Right ventricle myocardium inferior (tissue), 1 donor: Measurements from ENCODE around the gene LTA4H. TPM values are rescaled to one million over a fixed set of nuclear protein-coding genes. Genes with fewer than 3 reads are reported as not detected.

Source experiments
- ATAC-seq: fragments of 200-7000 bp; cut with Tn5 transposase; one replicate; pipeline ENCODE4 v1.9.1; 2020; ENCODE audit warnings: mild to moderate bottlenecking, moderate library complexity
- DNase-seq: peaks from one replicate; pipeline ENCODE4 v3.0.0; 2021; ENCODE audit errors: missing footprints
- intact Hi-C: fragments of 100-400 bp; cut with DNase I; formaldehyde crosslinking; loops from one replicate; pipeline ENCODE4 v1.11.0; 2022
- total RNA-seq: library from RNA; stranded (reverse); fragmentation: NEBNext Ultra II Directional; extraction: Animal tissue kit (Norgen Biotek cat#: 25700); gene quantifications from one replicate; pipeline ENCODE4 v1.2.1, GENCODE V29; 2021
- donor health status: DM: no; HTN: yes; CAD: no; lungs with severe emphysema.

The LTA4H gene
- total RNA-seq, 1 donor from 2014 or later, result 35.6 TPM

- intact Hi-C loops, result loop anchor here (1.0 to 5.0 kb wide), 4 partner anchors 70 to 454 kb away; partner anchors contain the start of gene CDK17
- ATAC-seq (peak; percentile 82), DNase-seq (no peak)
Measured at GRCh38 chr12:96061864-96062453, 26.6 kb upstream of the LTA4H start.

GRCh38 chr12:96061323-96061722, 25.9 kb upstream of the LTA4H start:
- DNase-seq (no peak), ATAC-seq (no peak)
- intact Hi-C loops, result loop anchor here (5.0 kb wide), 2 partner anchors 71 to 341 kb away; partner anchors contain the start of gene CDK17

DNA sequence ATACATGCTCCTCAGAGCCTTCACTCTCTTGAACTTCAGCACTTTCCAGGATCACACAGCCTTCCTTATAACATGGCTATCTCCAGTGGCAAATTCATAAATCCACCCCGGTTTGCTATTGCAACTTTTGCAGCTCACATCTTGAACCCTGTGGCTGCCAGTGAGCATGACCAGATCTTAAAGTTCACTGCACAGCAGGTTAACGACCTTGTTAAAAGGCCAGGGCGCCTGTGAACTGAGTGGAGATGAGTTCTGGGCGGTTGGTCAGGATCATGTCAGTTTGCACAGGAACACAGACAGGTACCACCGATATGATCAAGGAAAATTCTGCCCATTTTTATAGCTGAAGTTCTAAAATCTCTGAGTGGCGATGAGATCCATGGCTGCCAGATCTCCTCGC, 24.7 kb upstream of the LTA4H start:
- intact Hi-C loops, result loop anchor here (5.0 kb wide), 2 partner anchors 72 to 342 kb away; partner anchors contain the start of gene CDK17
- ATAC-seq (no peak), DNase-seq (no peak)

DNA sequence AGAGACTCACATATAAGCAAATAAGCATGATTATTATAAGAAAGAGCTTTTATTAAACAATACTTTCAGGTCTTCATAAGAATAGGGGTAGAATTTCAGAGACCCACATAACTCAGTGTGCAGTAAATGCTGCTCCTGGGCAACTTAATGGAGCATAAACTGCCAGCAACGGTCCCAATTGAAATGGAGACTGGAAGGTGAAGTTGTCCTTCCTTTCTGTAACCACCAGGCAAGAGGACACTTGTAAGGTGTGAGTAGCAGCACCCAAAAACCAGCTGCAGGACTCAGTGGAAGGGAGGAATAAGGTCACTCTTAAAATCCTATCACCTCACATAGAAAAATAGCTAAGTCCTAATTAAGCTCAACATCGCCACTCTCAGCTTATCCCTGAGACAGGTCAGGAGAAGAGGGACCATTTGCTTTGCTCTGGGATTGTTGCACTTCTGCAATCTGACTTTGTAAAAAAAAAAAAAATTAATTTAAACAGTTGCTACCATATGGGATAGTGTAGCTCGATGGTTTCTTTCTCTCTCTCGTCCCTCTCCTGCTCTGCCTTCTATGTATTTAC, 22.7 kb upstream of the LTA4H start:
- intact Hi-C loops, result no loop called here
- DNase-seq (no peak), ATAC-seq (no peak)

DNA sequence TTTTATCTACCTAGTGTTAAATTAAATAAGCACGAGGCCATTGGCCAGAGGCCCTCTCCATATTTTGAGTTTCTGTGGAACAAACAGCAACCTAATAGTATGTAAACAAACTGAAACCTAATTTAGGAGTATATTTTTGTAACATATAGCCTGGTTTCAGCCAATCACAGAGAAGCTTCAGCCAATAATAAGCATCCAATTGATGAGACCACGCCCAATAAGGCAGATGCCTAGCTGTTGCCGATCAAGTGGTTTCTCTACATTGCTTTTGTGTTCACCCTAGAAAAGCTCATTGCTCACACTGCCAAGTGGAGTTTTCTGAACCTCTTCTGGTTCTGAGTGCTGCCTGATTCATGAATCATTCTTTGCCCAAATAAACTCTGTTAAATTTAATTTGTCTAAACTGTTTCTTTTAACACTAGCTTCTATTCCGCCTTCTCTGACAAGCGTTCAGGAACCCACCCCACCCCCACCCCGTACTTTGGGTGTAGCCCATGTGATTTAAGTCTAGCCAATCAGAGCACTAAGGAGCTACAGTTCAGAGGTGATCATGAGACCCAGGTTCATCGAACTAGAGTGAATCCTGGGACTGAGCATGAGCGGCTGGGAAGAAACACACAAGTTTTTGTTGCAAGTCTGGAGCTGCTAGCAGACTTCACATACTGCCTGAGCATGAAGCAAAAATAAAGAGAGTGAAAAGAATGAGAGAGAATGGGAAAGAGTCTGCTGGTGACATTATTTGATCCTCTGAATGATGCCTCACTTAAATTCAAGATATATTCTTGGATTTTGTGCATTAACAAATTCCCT, 21.5 kb upstream of the LTA4H start:
- DNase-seq, result no peak
- ATAC-seq, result no peak
- intact Hi-C loops, result no loop called here

DNA sequence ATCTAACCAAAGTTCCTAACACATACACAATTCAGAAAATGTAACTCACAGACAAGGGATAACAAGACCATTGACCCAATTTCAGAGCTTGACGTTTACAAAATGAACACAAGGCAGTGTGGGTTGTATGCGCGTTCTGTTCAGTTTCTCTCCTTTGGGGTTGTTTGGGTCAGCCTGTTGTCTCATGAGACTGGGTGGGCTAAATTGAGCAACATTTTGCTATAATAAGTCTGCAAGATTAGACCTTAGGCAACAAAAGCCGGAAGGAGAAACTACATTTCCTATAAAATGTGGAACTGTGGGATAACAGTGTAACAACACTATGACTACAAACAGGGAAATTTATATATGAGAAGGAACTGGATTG, 18.8 kb upstream of the LTA4H start:
- peak; percentile 62 for ATAC-seq
- intact Hi-C loops, result no loop called here

GRCh38 chr12:96053476-96054243, 18.3 kb upstream of the LTA4H start:
- intact Hi-C loops, result no loop called here
- DNase-seq (no peak), ATAC-seq (peak; percentile 44)

More for the DNA sequence above, 18.8 kb upstream of the LTA4H start:
- DNase-seq, result no peak

DNA sequence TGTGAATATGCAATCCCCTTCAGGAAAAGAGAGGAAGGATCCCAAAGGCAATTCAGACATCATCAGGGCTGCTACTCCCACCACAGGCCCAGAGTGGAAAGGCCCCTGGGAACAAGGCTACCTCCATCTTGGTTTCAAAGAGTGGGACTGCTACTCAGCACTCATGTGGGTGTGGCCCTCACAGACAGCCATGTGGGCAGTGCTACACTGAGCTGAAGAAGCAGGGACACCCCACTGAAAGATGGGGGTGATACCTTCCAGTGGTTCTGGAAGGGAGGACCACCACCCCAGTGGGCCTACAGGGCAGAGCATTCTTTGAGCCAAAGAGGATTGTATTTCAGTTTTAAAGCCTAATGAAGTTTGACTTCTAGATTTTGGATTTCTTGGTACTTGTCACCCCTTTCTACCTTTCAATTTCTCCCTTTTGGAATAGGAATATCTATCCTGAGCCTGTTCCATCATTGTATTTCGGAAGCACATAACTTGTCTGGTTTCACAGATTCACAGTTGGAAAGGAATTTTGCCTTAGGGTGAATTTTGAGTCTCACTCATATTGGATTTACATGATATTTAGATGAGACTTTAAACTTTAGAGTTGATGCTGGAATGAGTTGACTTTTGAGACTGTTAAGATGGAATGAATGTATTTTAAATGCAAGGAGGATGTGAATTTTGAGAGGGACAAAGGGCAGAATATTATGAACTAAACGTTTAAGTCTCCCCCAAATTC, 16.5 kb upstream of the LTA4H start:
- no peak for ATAC-seq
- DNase-seq, result no peak
- intact Hi-C loops, result no loop called here

DNA sequence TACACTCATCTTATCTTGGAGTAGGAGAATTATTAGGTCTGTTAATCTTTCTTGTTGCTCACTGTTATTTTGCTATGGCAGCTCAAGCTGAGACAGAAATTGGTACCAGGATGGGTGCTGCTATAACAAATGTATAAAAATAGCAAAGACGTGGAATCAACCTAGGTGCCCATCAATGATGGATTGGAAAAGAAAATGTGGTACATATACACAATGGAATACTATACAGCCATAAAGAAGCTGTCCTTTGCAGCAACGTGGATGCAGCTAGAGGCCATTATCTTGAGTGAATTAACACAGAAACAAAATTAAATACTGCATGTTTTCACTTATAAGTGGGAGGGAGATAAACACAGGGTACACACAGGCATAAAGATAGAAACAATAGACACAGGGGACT, 14.8 kb upstream of the LTA4H start:
- ATAC-seq (no peak), DNase-seq (no peak)
- intact Hi-C loops, result no loop called here

DNA sequence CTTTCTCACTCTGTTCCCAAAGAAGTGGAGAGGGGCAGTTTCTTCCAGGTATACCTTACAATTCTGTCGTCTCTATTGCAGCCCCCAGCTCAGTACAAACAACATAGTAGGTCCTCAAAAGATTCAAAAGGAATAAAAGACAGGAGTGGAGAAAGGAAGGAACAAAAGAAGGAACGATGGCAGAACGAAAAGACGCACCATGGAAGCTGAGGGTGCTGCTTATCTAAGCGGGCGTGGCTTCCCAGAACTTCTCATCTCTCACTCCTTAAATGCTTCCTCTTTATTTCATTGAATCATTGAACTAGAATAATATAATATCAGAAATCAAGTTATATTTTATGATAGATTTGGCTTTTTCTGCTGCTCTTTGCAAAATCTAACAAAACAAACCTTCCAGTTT, 13.7 kb upstream of the LTA4H start:
- intact Hi-C loops, result no loop called here

DNA sequence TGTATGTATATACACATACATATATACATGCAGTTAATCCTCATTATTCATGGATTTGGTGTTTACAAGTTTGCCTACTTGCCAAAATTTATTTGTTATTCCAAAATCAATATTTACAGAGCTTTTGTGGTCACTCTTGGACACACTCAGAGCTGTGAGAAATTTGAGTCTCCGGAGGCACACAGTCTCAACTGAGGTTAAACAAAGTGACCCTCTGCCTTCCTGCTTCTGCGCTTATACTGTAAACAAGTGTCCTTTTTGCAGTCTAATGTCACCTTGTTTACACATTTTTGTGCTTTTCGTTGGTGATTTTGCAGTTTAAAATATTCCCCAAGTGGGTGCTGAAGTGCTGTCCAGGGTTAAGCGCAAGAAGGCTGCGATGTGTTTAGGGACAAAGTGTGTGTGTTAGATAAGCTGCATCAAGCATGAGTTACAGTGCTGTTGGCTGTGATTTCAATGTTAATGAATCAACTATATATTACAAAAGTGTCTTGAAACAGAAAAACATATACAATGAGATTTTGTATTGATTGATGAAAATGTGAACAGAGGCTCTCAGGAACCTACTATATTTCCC, 13.1 kb upstream of the LTA4H start:
- ATAC-seq (no peak), DNase-seq (no peak)
- intact Hi-C loops, result no loop called here

More for the DNA sequence above, 13.7 kb upstream of the LTA4H start:
- no peak for DNase-seq
- ATAC-seq, result no peak

DNA sequence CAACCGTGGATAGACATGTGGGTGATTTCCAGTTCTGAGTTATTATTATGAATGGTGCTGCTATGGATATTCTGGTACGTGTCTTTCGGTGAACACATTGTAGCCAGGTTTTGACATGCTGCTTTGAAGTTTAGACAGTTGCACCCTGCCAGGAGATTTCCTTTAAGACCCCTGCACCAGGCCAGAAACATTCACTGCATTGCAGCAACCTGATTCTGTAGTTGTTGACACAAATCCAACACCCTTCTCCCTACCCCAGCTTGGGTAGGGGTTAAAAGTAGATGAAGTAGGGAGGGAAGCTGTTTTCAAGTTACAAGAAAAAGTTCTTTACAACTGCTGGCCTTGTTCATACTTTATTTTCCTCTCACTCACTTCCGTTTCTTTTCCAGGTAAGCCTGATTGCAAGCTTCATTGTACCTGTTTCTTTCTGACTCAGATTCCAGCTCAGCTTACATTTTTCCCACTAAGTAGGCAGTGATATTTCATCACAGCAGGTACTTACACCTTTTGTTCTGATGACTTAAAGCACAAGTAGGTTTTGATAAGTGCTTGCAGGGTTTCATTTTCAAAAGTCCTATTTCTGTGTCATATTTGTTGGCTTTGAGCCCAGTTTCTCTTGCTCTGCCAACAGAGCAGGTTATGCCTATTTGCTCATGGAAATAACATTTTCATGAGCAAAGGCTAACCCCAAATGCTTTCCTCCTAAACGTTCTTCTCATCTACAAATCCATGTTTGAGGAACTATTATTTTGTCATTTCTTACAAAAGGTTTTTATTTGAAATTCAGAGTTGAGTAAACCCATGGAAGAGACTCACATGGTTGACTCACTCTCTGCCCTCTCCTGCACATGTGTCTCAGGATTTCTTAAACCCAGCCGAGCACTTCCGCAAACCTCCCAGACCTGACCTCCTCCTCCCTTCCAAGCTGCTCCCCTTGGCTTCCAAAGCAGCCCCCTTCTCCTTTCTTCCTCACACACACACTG, 12.1 kb upstream of the LTA4H start:
- intact Hi-C loops, result no loop called here
- peak; percentile 48 for ATAC-seq
- DNase-seq, result no peak

DNA sequence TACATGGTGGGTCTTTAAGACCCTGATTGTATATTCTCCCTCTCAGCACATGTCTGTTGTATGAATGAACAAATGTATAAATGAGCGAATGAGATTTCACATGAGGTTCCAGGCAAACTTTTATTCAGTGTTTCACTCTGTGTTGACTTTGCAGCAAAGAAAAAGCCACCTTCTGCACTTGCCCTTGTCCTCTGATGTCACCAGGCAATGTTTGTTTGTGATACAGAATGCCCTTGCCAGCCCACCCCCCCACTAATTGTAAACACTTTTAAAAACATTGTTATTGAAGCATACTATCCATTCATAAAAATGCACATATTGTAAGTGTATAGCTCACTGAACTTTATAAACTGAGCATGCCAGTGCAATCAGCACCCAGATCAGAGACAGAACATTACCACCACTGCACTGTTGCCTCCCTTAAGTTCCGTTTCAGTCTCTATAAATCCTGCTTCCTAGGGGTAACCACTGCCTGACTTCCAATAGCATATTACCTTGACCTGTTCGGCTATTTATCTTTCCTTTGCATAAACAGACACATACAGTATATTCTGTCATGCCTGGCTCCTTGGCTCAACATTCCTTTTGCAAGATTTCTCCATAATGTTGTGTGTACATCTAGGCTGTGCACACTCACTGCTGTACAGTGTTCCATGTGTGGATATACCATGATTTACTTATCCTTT, 11.3 kb upstream of the LTA4H start:
- no peak for ATAC-seq
- intact Hi-C loops, result no loop called here
- DNase-seq, result no peak

DNA sequence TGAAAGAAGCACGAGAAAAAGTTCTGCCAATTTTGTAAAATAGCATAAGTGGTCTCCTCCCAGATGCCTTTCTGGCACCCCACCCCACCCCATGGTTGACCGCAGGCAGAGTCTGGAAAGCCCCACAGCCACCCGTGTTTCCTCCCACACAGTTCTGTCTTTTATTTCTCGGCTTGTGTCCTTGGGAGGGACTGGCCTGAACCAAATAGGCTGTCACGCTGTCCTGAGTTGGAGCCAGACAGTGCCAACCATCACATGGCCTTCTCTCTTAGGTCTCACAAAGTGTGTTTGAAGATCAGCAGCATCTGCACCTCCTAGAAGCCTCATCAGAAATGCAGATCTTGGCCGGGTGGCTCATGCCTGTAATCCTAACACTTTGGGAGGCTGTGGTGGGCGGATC, 10.2 kb upstream of the LTA4H start:
- no peak for DNase-seq
- intact Hi-C loops, result no loop called here
- ATAC-seq, result no peak

DNA sequence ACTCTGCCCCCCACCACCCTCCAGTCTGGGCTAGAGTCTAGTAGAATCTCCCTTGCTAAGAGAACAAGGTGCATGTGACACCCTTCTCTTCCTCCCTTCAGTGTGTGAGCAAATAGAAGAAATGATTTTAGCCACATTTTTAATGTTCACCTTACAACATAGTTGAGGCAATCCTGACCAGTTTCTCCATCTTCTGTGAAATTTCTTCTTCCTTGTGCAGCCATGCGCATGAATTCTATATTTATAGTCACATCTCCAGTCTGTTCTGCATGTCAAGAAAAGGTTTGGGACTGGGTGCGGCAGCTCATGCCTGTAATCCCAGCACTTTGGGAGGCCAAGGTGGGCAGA, 9.5 kb upstream of the LTA4H start:
- DNase-seq (no peak), ATAC-seq (no peak)
- intact Hi-C loops, result no loop called here

GRCh38 chr12:96044017-96044942, 8.9 kb upstream of the LTA4H start:
- ATAC-seq (no peak), DNase-seq (no peak)
- intact Hi-C loops, result no loop called here
